OCI-LY3 (cell line): ENCODE data around the gene ZNF765.
A peak's percentile ranks its signal among the peaks of the same experiment; 100 is the strongest.
"Not testable (repeated sequence)": the region's sequence is repeated elsewhere in the genome, so short reads cannot be mapped to it uniquely, and the experiment has no call there.

ENCODE experiments used
- H2AFZ ChIP-seq: fragments of 200-600, 300-600 bp; shearing (Covaris generic); 2 replicates; pipeline ENCODE4 v1.6.0; 2014; ENCODE audit warnings: antibody characterized with exemption, low read depth, low read length
- H3K27ac ChIP-seq: fragments of 200-600, 300-600 bp; sonication (generic); 2 replicates; pipeline ENCODE4 v1.5.1; 2014; ENCODE audit warnings: mild to moderate bottlenecking, low read length, moderate library complexity, mixed read lengths
- H3K27me3 ChIP-seq: fragments of 200-600, 300-600 bp; sonication (generic); 2 replicates; pipeline ENCODE4 v1.6.1; 2014; ENCODE audit warnings: low read depth, low read length, mixed read lengths
- H3K36me3 ChIP-seq: fragments of 200-600, 300-600 bp; sonication (generic); replicated peaks from 2 replicates; pipeline ENCODE3; 2014; ENCODE audit warnings: low read depth, low read length, mixed read lengths
- H3K4me1 ChIP-seq: fragments of 300-600, 200-600 bp; sonication (generic); 2 replicates; pipeline ENCODE4 v1.6.1; 2014; ENCODE audit warnings: low read length, mixed read lengths
- H3K4me2 ChIP-seq: fragments of 200-600, 300-600 bp; sonication (generic); 2 replicates; pipeline ENCODE4 v1.6.1; 2014; ENCODE audit warnings: low read length, mixed read lengths
- H3K4me3 ChIP-seq: fragments of 300-600, 200-600 bp; sonication (generic); 2 replicates; pipeline ENCODE4 v1.5.1; 2014; ENCODE audit warnings: antibody characterized with exemption, mild to moderate bottlenecking, low read length, moderate library complexity
- H3K79me2 ChIP-seq: fragments of 300-600, 200-600 bp; shearing (Covaris generic); 2 replicates; pipeline ENCODE4 v1.6.1; 2014; ENCODE audit warnings: mild to moderate bottlenecking, low read length, mixed read lengths
- H3K9ac ChIP-seq: fragments of 300-600, 200-600 bp; shearing (Covaris generic); 2 replicates; pipeline ENCODE4 v1.6.0; 2014; ENCODE audit warnings: mild to moderate bottlenecking, low read length, moderate library complexity
- H3K9me3 ChIP-seq: fragments of 200-600, 300-600 bp; shearing (Covaris generic); 2 replicates; pipeline ENCODE4 v1.6.1; 2014; ENCODE audit warnings: low read length, mixed read lengths; ENCODE audit not compliant: insufficient read depth
- H4K20me1 ChIP-seq: fragments of 200-600, 300-600 bp; sonication (generic); 2 replicates; pipeline ENCODE4 v1.6.1; 2016; ENCODE audit warnings: low read length, mixed read lengths; ENCODE audit not compliant: insufficient read depth
- EZH2phosphoT487 ChIP-seq: fragments of 200-600 bp; shearing (Covaris generic); IDR thresholded peaks from 2 replicates; pipeline ENCODE4 v1.6.1; 2018; ENCODE audit warnings: antibody characterized with exemption, mixed run types, low read depth
- TF ChIP-seq, protein P1 (sequence below): fragments of 200-600, 300-600 bp; sonication (generic); IDR thresholded peaks from 2 replicates; pipeline ENCODE4 v1.5.1; 2014; ENCODE audit warnings: antibody characterized with exemption, low read length, low read depth

Gene ZNF765

DNA sequence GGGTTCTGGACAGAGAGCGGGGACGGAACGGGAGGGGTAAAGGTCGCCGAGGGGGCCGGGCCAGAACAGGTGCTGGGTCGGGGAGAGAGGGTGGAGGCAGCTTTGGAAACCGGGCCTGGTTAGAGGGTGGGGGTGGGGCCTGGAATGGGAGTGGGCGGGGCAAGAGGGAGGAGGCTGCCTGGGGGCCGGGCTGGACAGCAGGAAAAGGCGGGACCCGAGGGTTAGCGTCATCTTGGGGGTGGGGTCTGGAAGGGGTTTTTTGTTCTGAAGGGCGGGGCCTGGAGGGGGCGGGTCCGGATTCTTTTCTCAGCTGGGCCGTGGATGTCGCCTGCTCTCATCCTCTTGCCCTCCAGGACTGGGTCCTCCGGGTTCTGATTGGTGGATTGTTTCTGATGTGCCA lies 68.3 kb downstream of the ZNF765 start:
- no peaks in the 10 kb centered on the region for H4K20me1 ChIP-seq
- peaks cover 11% of the 10 kb centered on the region; the same call in 1 of the 2 replicates for H3K9me3 ChIP-seq
- H3K79me2 ChIP-seq = no peaks in the 10 kb centered on the region
- TF ChIP-seq EZH2phosphoT487 = no peak
- TF ChIP-seq, protein P1, sequence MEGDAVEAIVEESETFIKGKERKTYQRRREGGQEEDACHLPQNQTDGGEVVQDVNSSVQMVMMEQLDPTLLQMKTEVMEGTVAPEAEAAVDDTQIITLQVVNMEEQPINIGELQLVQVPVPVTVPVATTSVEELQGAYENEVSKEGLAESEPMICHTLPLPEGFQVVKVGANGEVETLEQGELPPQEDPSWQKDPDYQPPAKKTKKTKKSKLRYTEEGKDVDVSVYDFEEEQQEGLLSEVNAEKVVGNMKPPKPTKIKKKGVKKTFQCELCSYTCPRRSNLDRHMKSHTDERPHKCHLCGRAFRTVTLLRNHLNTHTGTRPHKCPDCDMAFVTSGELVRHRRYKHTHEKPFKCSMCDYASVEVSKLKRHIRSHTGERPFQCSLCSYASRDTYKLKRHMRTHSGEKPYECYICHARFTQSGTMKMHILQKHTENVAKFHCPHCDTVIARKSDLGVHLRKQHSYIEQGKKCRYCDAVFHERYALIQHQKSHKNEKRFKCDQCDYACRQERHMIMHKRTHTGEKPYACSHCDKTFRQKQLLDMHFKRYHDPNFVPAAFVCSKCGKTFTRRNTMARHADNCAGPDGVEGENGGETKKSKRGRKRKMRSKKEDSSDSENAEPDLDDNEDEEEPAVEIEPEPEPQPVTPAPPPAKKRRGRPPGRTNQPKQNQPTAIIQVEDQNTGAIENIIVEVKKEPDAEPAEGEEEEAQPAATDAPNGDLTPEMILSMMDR = no peak
- H3K4me2 ChIP-seq = no peak overlapping the region
- no peak overlapping the region for H3K4me3 ChIP-seq
- no peaks in the 10 kb centered on the region for H3K4me1 ChIP-seq
- H2AFZ ChIP-seq = no peak overlapping the region
- no peaks in the 10 kb centered on the region for H3K27me3 ChIP-seq
- H3K27ac ChIP-seq = no peak overlapping the region
- H3K9ac ChIP-seq = no peak overlapping the region
- H3K36me3 ChIP-seq = peaks cover 7% of the 10 kb centered on the region

DNA sequence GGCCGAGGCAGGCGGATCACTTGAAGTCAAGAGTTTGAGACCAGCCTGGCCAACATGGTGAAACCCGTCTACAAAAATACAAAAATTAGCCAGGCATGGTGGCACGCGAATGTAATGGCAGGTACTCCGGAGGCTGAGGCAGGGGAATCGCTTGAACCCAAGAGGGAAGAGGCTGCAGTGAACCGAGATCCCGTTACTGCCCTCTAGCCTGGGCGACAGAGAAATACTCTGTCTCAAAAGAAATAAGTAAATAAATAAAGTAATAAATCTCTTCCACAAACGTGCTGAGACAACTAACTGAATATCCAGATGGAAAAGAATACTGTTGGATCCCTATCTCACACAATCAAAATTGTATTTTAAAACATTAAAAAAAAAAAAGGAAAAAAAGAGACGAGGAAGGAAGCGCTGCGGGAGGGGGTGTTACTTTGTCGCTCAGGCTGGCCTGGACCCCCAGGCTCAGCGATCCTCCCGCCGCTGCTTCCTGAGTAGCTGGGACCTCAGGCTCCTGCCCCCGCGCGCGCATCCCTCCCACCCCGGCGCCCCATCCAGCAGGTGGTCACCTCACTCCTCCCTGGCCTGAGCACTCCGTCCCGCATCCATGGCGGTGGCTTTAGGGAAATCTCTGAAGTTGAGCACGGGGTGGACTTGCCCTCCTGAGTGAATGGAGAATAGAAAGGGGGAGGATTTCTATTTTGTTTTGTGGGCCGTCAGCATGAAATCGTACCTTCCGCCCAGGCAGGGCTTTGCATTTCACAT lies 72.0 kb downstream of the ZNF765 start:
- Histone ChIP-seq H2AFZ (no peak overlapping the region), H3K4me2 (peak overlapping the region; percentile 24), H4K20me1 (no peaks in the 10 kb centered on the region), H3K27me3 (no peaks in the 10 kb centered on the region), H3K4me3 (peak overlapping the region; percentile 76), H3K27ac (no peak overlapping the region), H3K36me3 (no peaks in the 10 kb centered on the region), H3K9me3 (0 out of 2 replicates have a peak, but pooled peaks cover 6% of the 10 kb centered on the region), H3K79me2 (no peaks in the 10 kb centered on the region), H3K9ac (no peak overlapping the region), H3K4me1 (no peaks in the 10 kb centered on the region)
- TF ChIP-seq, protein P1 = no peak

DNA sequence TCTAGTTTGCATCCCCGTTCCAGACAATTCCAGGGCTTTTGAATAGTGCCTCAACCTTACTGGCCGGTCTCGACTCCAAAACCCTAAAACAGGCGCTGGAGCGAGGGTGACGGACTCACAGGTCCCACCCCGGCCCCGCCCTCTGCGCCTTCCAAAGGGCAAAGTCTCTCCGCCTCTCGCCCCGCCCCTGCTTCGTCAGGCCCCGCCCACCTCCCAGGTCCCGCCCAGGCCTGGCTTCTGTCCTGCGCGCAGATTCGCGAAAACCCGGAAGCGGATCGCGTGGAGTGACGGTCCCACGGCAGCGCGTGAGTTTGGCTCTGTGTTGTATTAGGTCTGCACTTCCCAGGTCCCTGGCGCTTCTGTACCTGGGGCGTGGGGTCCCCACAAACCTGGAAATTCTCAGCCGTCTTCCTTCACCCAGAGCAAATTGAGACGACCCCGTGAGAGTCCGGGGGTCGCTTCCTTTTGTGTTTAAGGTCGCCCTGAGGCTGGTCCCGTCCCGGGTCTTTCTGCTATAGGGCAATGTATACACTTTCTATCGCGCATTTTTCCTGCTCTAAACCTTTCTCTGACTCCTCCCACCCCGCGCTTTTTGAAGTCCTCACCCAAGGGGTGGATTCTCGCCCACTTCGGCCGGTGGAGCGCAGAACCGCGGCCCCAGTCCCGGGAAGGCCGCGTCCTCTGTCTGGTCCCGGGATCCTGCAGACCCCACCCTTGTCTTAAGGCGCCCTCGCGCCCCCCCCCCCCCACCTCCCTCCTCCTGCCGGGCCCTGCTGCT lies 72.7 kb downstream of the ZNF765 start, which contains the start of gene ZNF813:
TSS of gene ZNF813 (plus strand) at position 249 of the 778 bp plus-strand sequence. CDS start 16,090 bp downstream, outside the sequence.
- TF ChIP-seq, protein P1 = no peak
- no peak for TF ChIP-seq EZH2phosphoT487
- Histone ChIP-seq H3K27me3 (no peaks in the 10 kb centered on the region), H3K4me2 (peak within 1 kb of the TSS; percentile 33), H3K4me3 (peak within 1 kb of the TSS; percentile 76), H4K20me1 (no peaks in the 10 kb centered on the region), H3K4me1 (no peaks in the 10 kb centered on the region), H2AFZ (no peak within 1 kb of the TSS), H3K9ac (peak within 1 kb of the TSS; percentile 29; the same call in 1 of the 2 replicates), H3K9me3 (0 out of 2 replicates have a peak, but pooled peaks cover 5% of the 10 kb centered on the region), H3K27ac (no peak within 1 kb of the TSS), H3K36me3 (no peaks in the 10 kb centered on the region), H3K79me2 (no peaks in the 10 kb centered on the region)

DNA sequence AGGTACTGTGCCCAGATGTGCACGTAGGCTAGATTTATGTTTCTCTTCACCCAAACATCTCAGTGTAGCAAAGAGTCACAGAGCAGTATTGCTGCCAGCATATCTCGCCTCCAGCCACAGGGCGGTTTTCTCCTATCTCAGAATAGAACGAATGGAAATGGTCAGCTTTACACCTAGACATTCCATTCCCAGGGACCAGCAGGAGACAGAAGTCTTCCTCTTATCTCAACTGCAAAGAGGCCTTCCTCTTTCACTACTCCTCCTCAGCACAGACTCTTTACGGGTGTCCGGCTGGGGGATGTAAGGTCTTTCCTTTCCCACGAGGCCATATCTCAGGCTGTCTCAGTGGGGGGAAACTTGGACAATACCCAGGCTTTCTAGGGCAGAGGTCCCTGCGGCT lies 73.7 kb downstream of the ZNF765 start:
- not testable (repeated sequence) for H3K4me3 ChIP-seq, H3K27ac ChIP-seq, H3K36me3 ChIP-seq, H3K4me2 ChIP-seq, H3K79me2 ChIP-seq, H2AFZ ChIP-seq, H3K27me3 ChIP-seq, H3K9me3 ChIP-seq, H4K20me1 ChIP-seq, H3K4me1 ChIP-seq, H3K9ac ChIP-seq
